Measurements from ENCODE around the gene MPPED1. TPM values are rescaled to one million over a fixed set of nuclear protein-coding genes. Genes with fewer than 3 reads are reported as not detected.

Gene MPPED1
- total and polyA plus RNA-seq, 2 of the 13 experiments (the other 11 are each of a cell fraction or from before 2014, with no cell fraction given): 0.77 TPM; not detected in 1

- no TSS peak for BruUV-seq (replicated peaks)
- Histone ChIP-seq H3K4me3 (replicated peaks in 1 of 3; ENCODE audit: insufficient read depth in 1 of 3, low read depth in 2 of 3, low read length in 3 of 3) (no peak overlapping the region), H3K4me1 (ENCODE audit: insufficient read depth, low read length) (no peaks in the 10 kb centered on the region), H3K79me2 (ENCODE audit: insufficient read depth, low read length) (no peaks in the 10 kb centered on the region), H3K9ac (ENCODE audit: insufficient read depth, low read depth, low read length) (no peak overlapping the region), H3K27me3 (ENCODE audit: control insufficient read depth in 1 of 2, insufficient read depth in 2 of 2, low read length in 2 of 2) (peaks cover 0 to 6% of the 10 kb centered on the region in 2 experiments; a peak in 3 of 5 replicates), H2AFZ (ENCODE audit: low read length) (no peak overlapping the region), H3K9me3 (ENCODE audit: low read length) (no peaks in the 10 kb centered on the region), H3K36me3 (replicated peaks in 1 of 2; ENCODE audit: control insufficient read depth in 1 of 2, insufficient read depth in 2 of 2, low read length in 2 of 2) (no peaks in the 10 kb centered on the region), H3K27ac (ENCODE audit: extremely low read length, insufficient read depth, low read length) (no peak overlapping the region), H3K4me2 (ENCODE audit: low read depth, low read length) (no peak overlapping the region), H4K20me1 (ENCODE audit: insufficient read depth, low read length) (no peaks in the 10 kb centered on the region)
- intact Hi-C loops (cut with micrococcal nuclease; ENCODE audit: unreplicated experiment) (no loop called here), in situ Hi-C loops (cut with HindIII; ENCODE audit: extremely low pct_ligation_motif_present, low pct_unique_long_range_greater_than_20kb) (loop anchor here (5.0 kb wide), 1 partner anchor 96 kb away; no protein-coding TSS in a partner anchor)
- ATAC-seq (no peak), DNase-seq (ENCODE audit: low spot score) (no peak), FAIRE-seq (no peak)
- CTCF ChIA-PET (ENCODE audit: low intra/inter-chr PET ratio, low total read pairs): no interaction called here
- TF ChIP-seq SOX6 (IDR thresholded peaks at IDR 0.05) (no peak), SOX6 (CRISPR knock-in tag; IDR thresholded peaks at IDR 0.05) (no peak), MLLT10 (CRISPR knock-in tag; IDR thresholded peaks at IDR 0.05) (no peak), ZKSCAN5 (CRISPR knock-in tag; IDR thresholded peaks at IDR 0.05) (no peak), ZNF83 (CRISPR knock-in tag; IDR thresholded peaks at IDR 0.05; ENCODE audit: borderline replicate concordance) (no peak), ZNF235 (CRISPR knock-in tag; IDR thresholded peaks at IDR 0.05; ENCODE audit: borderline replicate concordance) (no peak), CEBPG (CRISPR knock-in tag; IDR thresholded peaks at IDR 0.05) (no peak)
- 60% methylated on average over 1 of the region's 7 CpGs for WGBS (ENCODE audit: low lambda C conversion rate)
- POLR2A ChIA-PET: no interaction called here
Observed at GRCh38 chr22:43483669-43484068, 71.9 kb downstream of the MPPED1 start.

GRCh38 chr22:43484227-43484626 is 72.4 kb downstream of the MPPED1 start:
- no peak for DNase-seq (ENCODE audit: low spot score)
- H3K79me2 ChIP-seq (ENCODE audit: insufficient read depth, low read length): no peaks in the 10 kb centered on the region
- in situ Hi-C loops (cut with HindIII; ENCODE audit: extremely low pct_ligation_motif_present, low pct_unique_long_range_greater_than_20kb) (loop anchor here (5.0 kb wide), 1 partner anchor 97 kb away; no protein-coding TSS in a partner anchor), intact Hi-C loops (cut with micrococcal nuclease; ENCODE audit: unreplicated experiment) (no loop called here)
- no peak overlapping the region for H3K4me3 ChIP-seq (replicated peaks in 1 of 3; ENCODE audit: insufficient read depth in 1 of 3, low read depth in 2 of 3, low read length in 3 of 3)
- no peaks in the 10 kb centered on the region for H3K4me1 ChIP-seq (ENCODE audit: insufficient read depth, low read length)
- peaks cover 1 to 6% of the 10 kb centered on the region in 2 experiments; a peak in 3 of 5 replicates for H3K27me3 ChIP-seq (ENCODE audit: control insufficient read depth in 1 of 2, insufficient read depth in 2 of 2, low read length in 2 of 2)
- H3K36me3 ChIP-seq (replicated peaks in 1 of 2; ENCODE audit: control insufficient read depth in 1 of 2, insufficient read depth in 2 of 2, low read length in 2 of 2): no peaks in the 10 kb centered on the region
- H2AFZ ChIP-seq (ENCODE audit: low read length): no peak overlapping the region
- H3K4me2 ChIP-seq (ENCODE audit: low read depth, low read length): no peak overlapping the region
- no peak for FAIRE-seq
- CTCF ChIA-PET (ENCODE audit: low intra/inter-chr PET ratio, low total read pairs): no interaction called here
- WGBS (ENCODE audit: low lambda C conversion rate): 42% methylated on average over 5 of the region's 8 CpGs
- H3K9ac ChIP-seq (ENCODE audit: insufficient read depth, low read depth, low read length): no peak overlapping the region
- H3K9me3 ChIP-seq (ENCODE audit: low read length): no peaks in the 10 kb centered on the region
- ATAC-seq: no peak
- BruUV-seq (replicated peaks): no TSS peak
- no peak overlapping the region for H3K27ac ChIP-seq (ENCODE audit: extremely low read length, insufficient read depth, low read length)
- no peaks in the 10 kb centered on the region for H4K20me1 ChIP-seq (ENCODE audit: insufficient read depth, low read length)
- POLR2A ChIA-PET: no interaction called here
- TF ChIP-seq ZNF570 (CRISPR knock-in tag; IDR thresholded peaks at IDR 0.05; ENCODE audit: borderline replicate concordance): no peak
- no peak for TF ChIP-seq RAD51 (IDR thresholded peaks at IDR 0.05; ENCODE audit: borderline replicate concordance)
- TF ChIP-seq CHCHD3 (CRISPR knock-in tag; IDR thresholded peaks at IDR 0.05): no peak
- no peak for TF ChIP-seq ZNF879 (CRISPR knock-in tag; IDR thresholded peaks at IDR 0.05)
- no peak for TF ChIP-seq SALL1 (CRISPR knock-in tag; IDR thresholded peaks at IDR 0.05)
- TF ChIP-seq HMGXB4 (CRISPR knock-in tag; IDR thresholded peaks at IDR 0.05; ENCODE audit: borderline replicate concordance in 1 of 2, low read depth in 1 of 2): no peak
- no peak for TF ChIP-seq THAP7 (CRISPR knock-in tag; IDR thresholded peaks at IDR 0.05)
- TF ChIP-seq, protein P1, sequence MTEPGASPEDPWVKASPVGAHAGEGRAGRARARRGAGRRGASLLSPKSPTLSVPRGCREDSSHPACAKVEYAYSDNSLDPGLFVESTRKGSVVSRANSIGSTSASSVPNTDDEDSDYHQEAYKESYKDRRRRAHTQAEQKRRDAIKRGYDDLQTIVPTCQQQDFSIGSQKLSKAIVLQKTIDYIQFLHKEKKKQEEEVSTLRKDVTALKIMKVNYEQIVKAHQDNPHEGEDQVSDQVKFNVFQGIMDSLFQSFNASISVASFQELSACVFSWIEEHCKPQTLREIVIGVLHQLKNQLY (CRISPR knock-in tag; IDR thresholded peaks at IDR 0.05): no peak
- TF ChIP-seq ATM (IDR thresholded peaks at IDR 0.05; ENCODE audit: borderline replicate concordance): no peak
- no peak for TF ChIP-seq PAX8 (CRISPR knock-in tag; IDR thresholded peaks at IDR 0.05; ENCODE audit: borderline replicate concordance)
